Measurements from ENCODE around the gene INHBC.
"Not testable (repeated sequence)": the region's sequence is repeated elsewhere in the genome, so short reads cannot be mapped to it uniquely, and the experiment has no call there.

Gene INHBC

GRCh38 chr12:57488402-57489156 is 54.0 kb downstream of the INHBC start:
- no peak for DNase-seq

GRCh38 chr12:57489157-57489641 is 54.6 kb downstream of the INHBC start:
- no peak for DNase-seq

DNA sequence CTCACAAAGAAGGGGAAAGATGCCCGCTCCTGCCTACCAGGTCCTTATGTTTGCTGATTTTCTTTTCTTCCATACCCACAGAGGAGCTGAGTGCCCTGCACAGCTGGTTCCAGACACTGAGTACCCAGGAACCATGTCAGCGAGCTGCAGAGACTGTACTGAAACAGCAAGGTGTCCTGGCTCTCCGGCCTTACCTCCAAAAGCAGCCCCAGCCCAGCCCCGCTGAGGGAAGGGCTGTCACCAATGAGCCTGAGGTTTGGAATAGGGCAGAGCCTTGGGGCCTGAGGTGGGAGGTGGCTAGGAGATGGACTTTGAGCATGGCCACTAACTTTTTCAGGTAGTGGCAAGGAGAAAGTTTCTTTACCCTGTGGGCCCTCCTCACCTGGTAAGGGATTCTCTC is 55.5 kb downstream of the INHBC start:
- no peak for DNase-seq

GRCh38 chr12:57491393-57492280 is 57.1 kb downstream of the INHBC start:
- DNase-seq, result no peak

GRCh38 chr12:57495051-57495701 is 60.6 kb downstream of the INHBC start:
- not testable (repeated sequence) for DNase-seq

- DNase-seq, result no peak
These were observed 62.2 kb downstream of the INHBC start for GRCh38 chr12:57496822-57497221.

GRCh38 chr12:57497223-57498131 is 62.9 kb downstream of the INHBC start:
- DNase-seq, result no peak

DNA sequence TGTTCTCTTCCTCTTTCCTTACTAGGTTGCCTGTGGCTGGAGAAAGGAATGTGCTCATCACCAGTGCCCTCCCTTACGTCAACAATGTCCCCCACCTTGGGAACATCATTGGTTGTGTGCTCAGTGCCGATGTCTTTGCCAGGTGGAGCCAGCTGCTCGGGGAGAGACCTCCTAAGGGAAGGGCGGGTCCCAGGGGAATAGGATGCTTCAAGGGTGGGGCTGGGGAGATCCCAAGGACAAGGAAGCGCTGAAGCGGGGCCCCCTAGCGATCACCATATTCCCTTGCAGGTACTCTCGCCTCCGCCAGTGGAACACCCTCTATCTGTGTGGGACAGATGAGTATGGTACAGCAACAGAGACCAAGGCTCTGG is 63.5 kb downstream of the INHBC start:
- no peak for DNase-seq

GRCh38 chr12:57498571-57498970 is 64.0 kb downstream of the INHBC start:
- DNase-seq, result no peak

GRCh38 chr12:57500213-57500612 is 65.6 kb downstream of the INHBC start:
- no peak for DNase-seq

All from activated gamma-delta T cell treated with Interleukin-2 at 50 U/mL for 16 hours (primary cell).